WTC11 (cell line): ENCODE data around the gene METTL22. TPM values are rescaled to one million over a fixed set of nuclear protein-coding genes. Genes with fewer than 3 reads are reported as not detected.

ENCODE experiments used
- ATAC-seq: fragments of 200-7000 bp; cut with Tn5 transposase; 2 replicates; pipeline ENCODE4 v1.10.0; 2021; ENCODE audit warnings: mild to moderate bottlenecking, moderate library complexity
- CTCF ChIA-PET: fragments of 300-600 bp; sonication (Branson Sonifier 250); formaldehyde crosslinking; loops from one replicate; lab custom pipeline; 2021; ENCODE audit warnings: antibody characterized with exemption; lab: Charles Lee
- POLR2A ChIA-PET: fragments of 350-600 bp; sonication (Branson Sonifier 250); formaldehyde crosslinking; loops from one replicate; lab custom pipeline; 2021; ENCODE audit warnings: antibody characterized with exemption; lab: Charles Lee
- DNase-seq: peaks from one replicate; pipeline ENCODE4 v3.0.0; 2021; ENCODE audit warnings: low spot score
- H3K27ac Mint-ChIP-seq: 2 replicates; pipeline ENCODE4 v1.8.0; 2021; ENCODE audit warnings: mixed read lengths
- H3K27me3 Mint-ChIP-seq: 2 replicates; pipeline ENCODE4 v1.8.0; 2021; ENCODE audit warnings: low read depth, mild to moderate bottlenecking, moderate library complexity, mixed read lengths
- H3K36me3 Mint-ChIP-seq: 2 replicates; pipeline ENCODE4 v1.8.0; 2021; ENCODE audit warnings: mixed read lengths
- H3K4me1 Mint-ChIP-seq: 2 replicates; pipeline ENCODE4 v1.8.0; 2022; ENCODE audit warnings: mixed read lengths
- H3K4me3 Mint-ChIP-seq: 2 replicates; pipeline ENCODE4 v1.8.0; 2021; ENCODE audit warnings: mild to moderate bottlenecking, moderate library complexity, mixed read lengths
- H3K9me3 Mint-ChIP-seq: 2 replicates; pipeline ENCODE4 v1.8.0; 2021; ENCODE audit warnings: mixed read lengths
- ATF2 ChIP-seq: sonication (generic); formaldehyde crosslinking; IDR thresholded peaks from 2 replicates; pipeline ENCODE4 v1.8.1; 2022; ENCODE audit warnings: low read depth, missing genetic modification reagents, borderline replicate concordance
- ATF3 ChIP-seq: sonication (generic); formaldehyde crosslinking; conservative IDR thresholded peaks from 2 replicates; pipeline ENCODE4 v1.8.1; 2022; ENCODE audit warnings: mild to moderate bottlenecking, missing genetic modification reagents
- E2F4 ChIP-seq: sonication (generic); formaldehyde crosslinking; IDR thresholded peaks from 2 replicates; pipeline ENCODE4 v1.8.1; 2022; ENCODE audit warnings: low read depth, mild to moderate bottlenecking, moderate library complexity, missing genetic modification reagents, borderline replicate concordance
- ELF4 ChIP-seq: sonication (generic); formaldehyde crosslinking; IDR thresholded peaks from 2 replicates; pipeline ENCODE4 v1.8.1; 2022; ENCODE audit warnings: low read depth, mild to moderate bottlenecking, moderate library complexity, missing genetic modification reagents
- FOXK1 ChIP-seq: sonication (generic); formaldehyde crosslinking; IDR thresholded peaks from 2 replicates; pipeline ENCODE4 v1.8.0; 2022; ENCODE audit warnings: mild to moderate bottlenecking, moderate library complexity, missing genetic modification reagents
- FOXP4 ChIP-seq: sonication (generic); formaldehyde crosslinking; IDR thresholded peaks from 2 replicates; pipeline ENCODE4 v1.8.0; 2022; ENCODE audit warnings: mild to moderate bottlenecking, missing genetic modification reagents
- GRHL2 ChIP-seq: fragments of 250-450 bp; sonication (Bioruptor Pico); IDR thresholded peaks from 2 replicates; pipeline ENCODE4 v1.8.0; 2022; ENCODE audit warnings: mild to moderate bottlenecking, moderate library complexity; ENCODE audit not compliant: insufficient replicate concordance, severe bottlenecking
- JAZF1 ChIP-seq: fragments of 250-450 bp; sonication (Bioruptor Pico); IDR thresholded peaks from 2 replicates; pipeline ENCODE4 v1.9.0; 2021; ENCODE audit warnings: moderate library complexity, mild to moderate bottlenecking, inconsistent platforms
- JUN ChIP-seq: sonication (generic); formaldehyde crosslinking; IDR thresholded peaks from 2 replicates; pipeline ENCODE4 v1.8.0; 2023; ENCODE audit warnings: mild to moderate bottlenecking, missing genetic modification reagents
- KAT7 ChIP-seq: sonication (generic); formaldehyde crosslinking; IDR thresholded peaks from 2 replicates; pipeline ENCODE4 v1.8.1; 2023; ENCODE audit warnings: missing genetic modification reagents, mild to moderate bottlenecking, borderline replicate concordance
- MXD4 ChIP-seq: fragments of 250-450 bp; sonication (Bioruptor Pico); IDR thresholded peaks from 2 replicates; pipeline ENCODE4 v1.8.0; 2021; ENCODE audit warnings: mild to moderate bottlenecking, moderate library complexity, borderline replicate concordance
- MYBL2 ChIP-seq: sonication (generic); formaldehyde crosslinking; IDR thresholded peaks from 2 replicates; pipeline ENCODE4 v1.8.1; 2023; ENCODE audit warnings: mild to moderate bottlenecking, moderate library complexity, missing genetic modification reagents
- NFATC4 ChIP-seq: fragments of 250-450 bp; sonication (Bioruptor Pico); IDR thresholded peaks from 2 replicates; pipeline ENCODE4 v1.9.0; 2021; ENCODE audit warnings: mild to moderate bottlenecking
- TEAD1 ChIP-seq: sonication (generic); formaldehyde crosslinking; IDR thresholded peaks from 2 replicates; pipeline ENCODE4 v1.8.0; 2022; ENCODE audit warnings: mild to moderate bottlenecking, missing genetic modification reagents
- TP53 ChIP-seq: sonication (generic); formaldehyde crosslinking; IDR thresholded peaks from 2 replicates; pipeline ENCODE4 v1.8.1; 2023; ENCODE audit warnings: mild to moderate bottlenecking, missing genetic modification reagents
- USF2 ChIP-seq: sonication (generic); formaldehyde crosslinking; IDR thresholded peaks from 2 replicates; pipeline ENCODE4 v1.8.1; 2023; ENCODE audit warnings: mild to moderate bottlenecking, missing genetic modification reagents, moderate library complexity
- ZBTB43 ChIP-seq: sonication (generic); formaldehyde crosslinking; IDR thresholded peaks from 2 replicates; pipeline ENCODE4 v1.8.1; 2023; ENCODE audit warnings: mild to moderate bottlenecking, missing genetic modification reagents
- ZNF121 ChIP-seq: sonication (generic); formaldehyde crosslinking; IDR thresholded peaks from 2 replicates; pipeline ENCODE4 v1.8.0; 2023; ENCODE audit warnings: missing genetic modification reagents
- ZNF232 ChIP-seq: sonication (generic); formaldehyde crosslinking; IDR thresholded peaks from 2 replicates; pipeline ENCODE4 v1.8.0; 2022; ENCODE audit warnings: mild to moderate bottlenecking, missing genetic modification reagents
- ZNF317 ChIP-seq: sonication (generic); formaldehyde crosslinking; IDR thresholded peaks from 2 replicates; pipeline ENCODE4 v1.8.1; 2023; ENCODE audit warnings: low read depth, mild to moderate bottlenecking, moderate library complexity, missing genetic modification reagents, borderline replicate concordance
- ZNF416 ChIP-seq: fragments of 250-450 bp; sonication (Bioruptor Pico); IDR thresholded peaks from 2 replicates; pipeline ENCODE4 v1.9.0; 2021; ENCODE audit warnings: mild to moderate bottlenecking, inconsistent platforms
- total RNA-seq: library from RNA; stranded (reverse); gene quantifications from 3 replicates; pipeline ENCODE4 v1.2.3, GENCODE V29; 2021

The METTL22 gene
- total RNA-seq, 1 experiment from 2014 or later, result 82.0 TPM

GRCh38 chr16:8576141-8577004, 45.1 kb upstream of the METTL22 start (continued):
- TF ChIP-seq ZBTB43, result no peak
- TF ChIP-seq, all 79 proteins: peak for 0

- peaks cover 4% of the 10 kb centered on the region for H3K9me3 Mint-ChIP-seq
- ATAC-seq, result no peak
- H3K36me3 Mint-ChIP-seq, result no peaks in the 10 kb centered on the region
- TF ChIP-seq JAZF1 (CRISPR knock-in tag), result no peak
- no peak for TF ChIP-seq NFATC4
- TF ChIP-seq ZNF317 (CRISPR knock-in tag), result no peak
- no peak for TF ChIP-seq FOXP4 (CRISPR knock-in tag)
- no peak for TF ChIP-seq JUN (CRISPR knock-in tag)
- no peak for TF ChIP-seq MYBL2 (CRISPR knock-in tag)
- no peak for TF ChIP-seq GRHL2 (CRISPR knock-in tag)
- no peak for TF ChIP-seq ZNF121 (CRISPR knock-in tag)
- no peak for TF ChIP-seq TP53 (CRISPR knock-in tag)
- TF ChIP-seq TEAD1 (CRISPR knock-in tag), result no peak
- TF ChIP-seq MXD4, result no peak
- TF ChIP-seq USF2 (CRISPR knock-in tag), result no peak
- no peak for TF ChIP-seq ATF2 (CRISPR knock-in tag)
- TF ChIP-seq ZNF232 (CRISPR knock-in tag), result no peak
- no peak for TF ChIP-seq KAT7
- no peak for TF ChIP-seq E2F4 (CRISPR knock-in tag)
- TF ChIP-seq FOXK1 (CRISPR knock-in tag), result no peak
- TF ChIP-seq ZNF416 (CRISPR knock-in tag), result no peak
- no peak for TF ChIP-seq ATF3 (CRISPR knock-in tag)
- no peak for TF ChIP-seq ELF4 (CRISPR knock-in tag)
- H3K4me3 Mint-ChIP-seq, result no peak overlapping the region
- CTCF ChIA-PET, result interaction anchor here (1.2 kb wide), 1 partner anchor 58 kb away, joined by 6 read pairs; no protein-coding TSS in a partner anchor
- peaks cover 6% of the 10 kb centered on the region for H3K4me1 Mint-ChIP-seq
- no peak overlapping the region for H3K27ac Mint-ChIP-seq
- H3K27me3 Mint-ChIP-seq, result peaks cover 3% of the 10 kb centered on the region
- DNase-seq, result no peak
- POLR2A ChIA-PET, result no interaction called here
These were observed 43.7 kb upstream of the METTL22 start for GRCh38 chr16:8577678-8578304.
